OCI-LY7 (cell line): ENCODE results near the gene DDX21. TPM values are rescaled to one million over a fixed set of nuclear protein-coding genes. Genes with fewer than 3 reads are reported as not detected.

ENCODE experiments used
- BruUV-seq: library from RNA; stranded (reverse); fragments of 400-500 nt; replicated peaks from 2 replicates; lab custom pipeline; 2021; lab: Mats Ljungman, UMichigan
- CTCF ChIA-PET: fragments of 300-600 bp; sonication (Branson Sonifier 250); formaldehyde crosslinking; loops from one replicate; lab custom pipeline; 2022; ENCODE audit warnings: antibody characterized with exemption; ENCODE audit not compliant: unreplicated experiment; lab: Charles Lee
- POLR2A ChIA-PET: fragments of 300-600 bp; sonication (Branson Sonifier 250); formaldehyde crosslinking; loops from one replicate; lab custom pipeline; 2022; ENCODE audit warnings: antibody characterized with exemption; lab: Charles Lee
- DNase-seq: peaks from one replicate; pipeline ENCODE4 v3.0.0-alpha.2; 2015; ENCODE audit warnings: low spot score
- H2AFZ ChIP-seq: fragments of 200-600 bp; sonication (generic), shearing (Covaris generic); 2 replicates; pipeline ENCODE4 v1.6.1; 2014; ENCODE audit warnings: mild to moderate bottlenecking, antibody characterized with exemption, low read length, moderate library complexity
- H3K27ac ChIP-seq: fragments of 200-600 bp; sonication (generic); 2 replicates; pipeline ENCODE4 v1.5.1; 2014; ENCODE audit warnings: mixed run types, low read depth, mild to moderate bottlenecking, moderate library complexity, low read length, inconsistent platforms; ENCODE audit not compliant: poor library complexity, severe bottlenecking
- H3K36me3 ChIP-seq: fragments of 200-600 bp; sonication (generic); 2 replicates; pipeline ENCODE4 v1.6.1; 2014; ENCODE audit warnings: mild to moderate bottlenecking, antibody characterized with exemption, low read length, moderate library complexity, mixed read lengths; ENCODE audit not compliant: insufficient read depth
- H3K4me1 ChIP-seq: fragments of 200-600 bp; sonication (generic); 2 replicates; pipeline ENCODE4 v1.5.1; 2014; ENCODE audit warnings: mild to moderate bottlenecking, low read length; ENCODE audit not compliant: insufficient read depth, poor library complexity, severe bottlenecking
- H3K4me2 ChIP-seq: fragments of 200-600 bp; sonication (generic); 2 replicates; pipeline ENCODE4 v1.6.1; 2014; ENCODE audit warnings: mild to moderate bottlenecking, low read length
- H3K4me3 ChIP-seq: fragments of 200-600 bp; sonication (generic); 2 replicates; pipeline ENCODE4 v1.5.1; 2014; ENCODE audit warnings: mild to moderate bottlenecking, low read depth, low read length; ENCODE audit not compliant: poor library complexity, severe bottlenecking
- H3K79me2 ChIP-seq: fragments of 200-600 bp; sonication (generic); 2 replicates; pipeline ENCODE4 v1.6.1; 2016; ENCODE audit warnings: low read depth, mild to moderate bottlenecking, low read length, moderate library complexity, mixed read lengths; ENCODE audit not compliant: insufficient read depth
- H3K9me2 ChIP-seq: fragments of 200-600 bp; sonication (generic); 2 replicates; pipeline ENCODE4 v1.6.1; 2016; ENCODE audit warnings: mild to moderate bottlenecking, low read length, mixed read lengths; ENCODE audit not compliant: insufficient read depth
- H3K9me3 ChIP-seq: fragments of 200-600 bp; sonication (generic); 2 replicates; pipeline ENCODE4 v1.6.1; 2014; ENCODE audit warnings: mild to moderate bottlenecking, mixed run types, low read length, mixed read lengths
- H4K20me1 ChIP-seq: fragments of 200-600 bp; sonication (generic); 2 replicates; pipeline ENCODE4 v1.6.1; 2014; ENCODE audit warnings: mild to moderate bottlenecking, antibody characterized with exemption, low read length, moderate library complexity, mixed read lengths; ENCODE audit not compliant: insufficient read depth
- CTCF ChIP-seq: fragments of 200-600 bp; sonication (generic); conservative IDR thresholded peaks from 2 replicates; pipeline ENCODE4 v1.5.1; 2014; ENCODE audit warnings: mild to moderate bottlenecking, antibody characterized with exemption, low read length, moderate library complexity, mixed read lengths
- EZH2phosphoT487 ChIP-seq: fragments of 200-600 bp; sonication (generic); IDR thresholded peaks from 2 replicates; pipeline ENCODE4 v1.6.1; 2018; ENCODE audit warnings: low read depth, borderline replicate concordance, mild to moderate bottlenecking, mixed run types, antibody characterized with exemption, low read length, moderate library complexity, mixed read lengths
- intact Hi-C: fragments of 100-400 bp; cut with micrococcal nuclease; formaldehyde crosslinking; loops from one replicate; pipeline ENCODE4 v1.10.0; 2022; ENCODE audit not compliant: unreplicated experiment
- total RNA-seq, 2 experiments: library from RNA; depleted of rRNA in 1 of 2; stranded (reverse); fragments of >200 nt in 1 of 2; shearing (Covaris generic) in 1 of 2; gene quantifications; 2 replicates each; pipeline ENCODE4 v1.2.3, GENCODE V29; 2014 to 2022

Gene DDX21
- total RNA-seq, 2 experiments from 2014 or later: 107 to 159 TPM

- intact Hi-C loops: loop anchor here (10.0 kb wide), 1 partner anchor 376 kb away; no protein-coding TSS in a partner anchor
- Histone ChIP-seq H3K4me3 (no peak overlapping the region), H3K4me1 (no peaks in the 10 kb centered on the region), H3K4me2 (no peak overlapping the region), H3K79me2 (no peaks in the 10 kb centered on the region), H3K9me2 (no peaks in the 10 kb centered on the region), H2AFZ (no peak overlapping the region), H4K20me1 (no peaks in the 10 kb centered on the region), H3K36me3 (peaks cover 17% of the 10 kb centered on the region), H3K27ac (no peak overlapping the region), H3K9me3 (no peaks in the 10 kb centered on the region)
- DNase-seq: no peak
- POLR2A ChIA-PET: interaction anchor here (1.0 kb wide), 1 partner anchor 8 kb away, joined by 3 read pairs; no protein-coding TSS in a partner anchor
- no TSS peak for BruUV-seq
- TF ChIP-seq CTCF: no peak
- TF ChIP-seq EZH2phosphoT487: no peak
- CTCF ChIA-PET: no interaction called here
Observed at GRCh38 chr10:69018613-69019012, 62.6 kb downstream of the DDX21 start.

GRCh38 chr10:69022611-69023010 lies 66.6 kb downstream of the DDX21 start:
- ChIA-PET CTCF (no interaction called here), POLR2A (no interaction called here)
- no peak for DNase-seq
- H3K4me2 ChIP-seq: no peak overlapping the region
- H3K9me3 ChIP-seq: no peaks in the 10 kb centered on the region
- H3K79me2 ChIP-seq: no peaks in the 10 kb centered on the region
- intact Hi-C loops: no loop called here
- TF ChIP-seq CTCF (no peak), EZH2phosphoT487 (no peak)
- H3K4me1 ChIP-seq: no peaks in the 10 kb centered on the region
- BruUV-seq: no TSS peak
- H3K27ac ChIP-seq: no peak overlapping the region
- no peak overlapping the region for H2AFZ ChIP-seq
- H3K36me3 ChIP-seq: no peaks in the 10 kb centered on the region
- no peaks in the 10 kb centered on the region for H4K20me1 ChIP-seq
- H3K9me2 ChIP-seq: no peaks in the 10 kb centered on the region
- no peak overlapping the region for H3K4me3 ChIP-seq

GRCh38 chr10:69025370-69025896 lies 69.5 kb downstream of the DDX21 start:
- 0 out of 2 replicates have a peak, but pooled peaks cover 10% of the 10 kb centered on the region for H3K9me3 ChIP-seq
- no peak overlapping the region for H2AFZ ChIP-seq
- H3K79me2 ChIP-seq: no peaks in the 10 kb centered on the region
- no peaks in the 10 kb centered on the region for H4K20me1 ChIP-seq
- no peaks in the 10 kb centered on the region for H3K9me2 ChIP-seq
- no TSS peak for BruUV-seq
- intact Hi-C loops: no loop called here
- H3K36me3 ChIP-seq: no peaks in the 10 kb centered on the region
- TF ChIP-seq CTCF (no peak), EZH2phosphoT487 (no peak)
- H3K4me1 ChIP-seq: no peaks in the 10 kb centered on the region
- POLR2A ChIA-PET: interaction anchor here (0.8 kb wide), 1 partner anchor 40 kb away, joined by 3 read pairs; no protein-coding TSS in a partner anchor
- H3K4me3 ChIP-seq: no peak overlapping the region
- H3K27ac ChIP-seq: no peak overlapping the region
- no peak for DNase-seq
- no peak overlapping the region for H3K4me2 ChIP-seq
- CTCF ChIA-PET: no interaction called here
